Germinal center (tissue), 1 donor: ENCODE measurements around the gene KL.
A peak's percentile ranks its signal among the peaks of the same experiment; 100 is the strongest.

Source experiments
- DNase-seq: peaks from one replicate; pipeline ENCODE4 v3.0.0; 2012; ENCODE audit warnings: mixed read lengths, low spot score

The KL gene

DNA sequence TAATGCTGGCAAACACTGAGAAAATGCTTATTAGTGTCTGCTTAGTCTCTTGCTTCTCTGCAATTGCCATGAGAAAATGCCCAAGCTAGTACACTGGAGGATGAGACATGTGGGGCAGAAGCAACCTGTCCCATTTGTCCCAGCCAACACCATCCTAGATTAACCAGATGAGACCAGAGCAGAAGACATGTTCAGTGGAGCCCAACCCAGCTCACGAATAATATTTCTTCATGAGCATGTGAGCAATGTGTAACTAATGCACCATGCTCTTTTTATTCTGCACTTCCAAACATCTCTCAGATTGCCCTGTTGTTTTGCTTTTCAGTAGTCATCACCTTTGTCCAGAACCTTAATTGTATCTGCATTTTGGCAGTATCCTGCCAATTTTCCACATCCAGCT, 21.4 kb downstream of the KL start:
- DNase-seq = no peak

DNA sequence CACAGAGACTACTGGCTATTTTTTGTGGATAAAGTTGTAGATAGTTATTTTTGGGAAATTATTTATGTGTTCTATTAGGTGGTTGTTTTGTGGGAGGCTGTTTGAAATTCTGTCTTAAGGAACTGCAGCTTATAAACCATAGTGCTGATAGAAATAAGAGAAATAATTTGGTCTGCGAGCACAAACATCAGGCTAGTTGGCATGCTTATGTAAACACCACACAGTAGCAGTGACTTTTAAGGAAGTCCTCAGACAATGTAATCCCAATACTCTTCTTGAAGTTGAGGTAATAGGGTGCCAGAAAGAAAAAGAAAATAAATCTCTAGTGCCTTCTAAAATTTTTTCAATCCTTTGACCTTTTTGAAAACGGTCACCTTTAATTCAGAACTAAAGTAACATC, 23.9 kb downstream of the KL start:
- no peak for DNase-seq

DNA sequence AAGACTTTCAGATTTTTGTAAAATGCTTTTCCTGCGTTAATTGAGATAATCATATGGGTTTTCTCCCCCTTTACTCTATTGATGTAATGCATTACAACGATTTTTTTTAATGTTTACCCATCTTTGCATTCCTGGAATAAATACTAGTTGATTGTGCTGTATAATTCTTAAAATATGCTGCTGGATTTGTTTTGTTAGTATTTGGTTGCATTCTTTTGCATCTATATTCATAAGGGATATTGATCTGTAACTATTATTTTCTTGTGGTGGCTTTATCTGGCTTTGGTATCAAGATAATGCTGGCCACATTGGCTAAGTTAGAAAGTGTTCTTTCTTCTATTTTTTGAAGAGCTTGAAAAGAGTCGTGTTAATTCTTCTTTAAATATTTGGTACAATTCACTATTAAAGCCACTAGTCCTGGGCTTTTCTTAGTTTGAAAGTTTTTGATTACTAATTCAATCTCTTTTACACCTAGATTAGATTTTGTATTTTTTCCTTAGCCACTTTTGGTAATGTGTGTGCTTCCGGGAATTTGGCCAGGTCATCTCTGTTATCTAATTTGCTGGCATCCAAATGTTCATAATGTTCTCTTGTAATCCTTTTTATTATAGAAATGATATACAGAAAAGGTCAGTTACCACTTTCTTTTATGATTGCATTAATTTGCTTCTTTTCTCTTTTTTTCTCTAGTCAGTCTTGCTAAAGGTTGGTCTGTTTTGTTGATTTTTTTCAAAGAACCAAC, 29.8 kb downstream of the KL start:
- no peak for DNase-seq

DNA sequence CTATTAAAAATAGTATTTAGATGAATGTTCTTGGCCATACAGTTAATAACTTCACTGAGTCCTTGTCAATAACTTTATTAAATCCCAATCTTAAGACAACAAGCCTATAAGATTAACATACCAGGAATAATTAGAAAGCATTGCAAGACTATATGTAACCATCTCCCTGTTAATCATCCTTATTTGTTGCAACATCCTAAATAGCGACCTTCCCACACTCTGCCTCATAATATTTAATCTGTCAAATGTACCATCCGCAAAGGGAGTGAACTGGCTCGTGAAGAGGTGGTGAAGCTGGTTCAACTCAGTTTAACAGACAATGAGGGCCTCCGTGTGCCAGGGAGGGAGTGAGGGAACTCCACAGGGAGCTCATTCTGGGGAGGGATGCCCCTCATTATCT, 33.9 kb downstream of the KL start:
- no peak for DNase-seq

DNA sequence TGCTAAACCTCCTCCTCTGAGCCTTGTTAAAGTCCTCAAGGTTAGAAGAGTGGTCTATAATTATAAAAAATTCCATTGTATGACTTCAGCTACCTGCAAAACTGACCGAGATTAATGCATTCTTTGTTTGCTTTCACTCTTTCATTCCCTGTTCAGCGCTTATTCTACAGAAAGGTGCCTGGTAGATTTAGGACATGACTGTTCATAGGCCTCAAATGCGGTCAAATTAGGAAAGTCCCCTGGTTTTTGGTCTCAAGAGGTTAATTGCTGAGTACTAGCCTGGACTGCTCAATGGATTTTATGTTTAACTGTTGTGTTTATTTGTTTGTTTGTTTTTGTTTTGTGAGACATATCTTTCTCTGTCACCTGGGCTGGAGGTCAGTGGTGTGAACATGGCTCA, 35.4 kb downstream of the KL start:
- no peak for DNase-seq

DNA sequence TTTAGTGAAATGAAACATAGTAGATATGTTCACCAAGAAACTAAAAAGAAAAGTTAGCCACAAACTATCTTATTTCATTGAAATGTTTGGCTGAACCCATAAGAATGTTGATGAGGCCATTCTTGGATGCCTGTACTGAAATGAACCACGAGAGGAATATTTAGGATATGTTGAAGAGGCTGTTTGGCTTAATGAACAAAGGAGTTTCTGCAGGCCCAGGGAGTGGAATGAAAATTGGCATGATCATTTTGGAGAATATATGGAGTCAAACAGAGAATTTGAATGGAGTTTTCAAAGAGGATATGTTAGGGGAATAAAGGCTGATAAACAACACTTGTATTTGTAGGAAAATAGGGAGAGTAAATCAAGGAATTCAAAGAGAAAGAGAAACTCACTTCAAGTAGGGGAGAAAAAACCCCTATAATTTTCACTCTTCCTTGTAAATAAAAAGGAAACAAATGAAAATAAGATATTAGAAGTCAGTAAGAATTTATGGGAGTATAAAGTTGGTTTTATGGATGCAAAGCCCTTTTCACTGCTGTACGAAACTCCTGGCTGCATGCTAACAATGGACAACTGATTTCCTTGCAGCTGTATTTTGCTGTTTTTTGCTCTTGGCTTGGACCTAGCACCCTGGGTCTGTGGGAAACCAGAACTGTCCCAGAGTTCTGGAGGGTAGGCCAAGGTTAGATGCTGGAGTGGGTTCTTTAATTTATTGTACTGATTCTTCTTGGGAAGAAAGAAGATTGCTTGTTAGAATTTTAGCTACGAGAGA, 36.5 kb downstream of the KL start:
- no peak for DNase-seq

DNA sequence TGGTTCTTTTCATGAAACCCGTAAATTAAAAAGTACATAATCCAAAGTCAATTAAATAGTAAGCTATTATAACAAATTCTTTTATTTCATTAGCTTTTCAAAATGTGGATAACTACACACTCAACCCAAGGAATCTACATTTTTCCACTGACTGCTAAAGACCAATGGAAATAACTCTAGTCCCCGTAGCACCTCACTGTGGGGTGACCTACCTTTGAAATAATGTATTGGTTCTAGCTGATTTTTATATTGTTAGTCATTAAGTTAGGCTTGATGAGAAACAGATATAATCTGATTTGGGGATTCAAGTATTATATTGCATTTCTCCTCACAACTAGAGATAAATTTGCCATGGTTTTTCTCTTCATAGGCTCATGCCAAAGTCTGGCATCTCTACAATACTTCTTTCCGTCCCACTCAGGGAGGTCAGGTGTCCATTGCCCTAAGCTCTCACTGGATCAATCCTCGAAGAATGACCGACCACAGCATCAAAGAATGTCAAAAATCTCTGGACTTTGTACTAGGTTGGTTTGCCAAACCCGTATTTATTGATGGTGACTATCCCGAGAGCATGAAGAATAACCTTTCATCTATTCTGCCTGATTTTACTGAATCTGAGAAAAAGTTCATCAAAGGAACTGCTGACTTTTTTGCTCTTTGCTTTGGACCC, 37.3 kb downstream of the KL start:
- DNase-seq = no peak

DNA sequence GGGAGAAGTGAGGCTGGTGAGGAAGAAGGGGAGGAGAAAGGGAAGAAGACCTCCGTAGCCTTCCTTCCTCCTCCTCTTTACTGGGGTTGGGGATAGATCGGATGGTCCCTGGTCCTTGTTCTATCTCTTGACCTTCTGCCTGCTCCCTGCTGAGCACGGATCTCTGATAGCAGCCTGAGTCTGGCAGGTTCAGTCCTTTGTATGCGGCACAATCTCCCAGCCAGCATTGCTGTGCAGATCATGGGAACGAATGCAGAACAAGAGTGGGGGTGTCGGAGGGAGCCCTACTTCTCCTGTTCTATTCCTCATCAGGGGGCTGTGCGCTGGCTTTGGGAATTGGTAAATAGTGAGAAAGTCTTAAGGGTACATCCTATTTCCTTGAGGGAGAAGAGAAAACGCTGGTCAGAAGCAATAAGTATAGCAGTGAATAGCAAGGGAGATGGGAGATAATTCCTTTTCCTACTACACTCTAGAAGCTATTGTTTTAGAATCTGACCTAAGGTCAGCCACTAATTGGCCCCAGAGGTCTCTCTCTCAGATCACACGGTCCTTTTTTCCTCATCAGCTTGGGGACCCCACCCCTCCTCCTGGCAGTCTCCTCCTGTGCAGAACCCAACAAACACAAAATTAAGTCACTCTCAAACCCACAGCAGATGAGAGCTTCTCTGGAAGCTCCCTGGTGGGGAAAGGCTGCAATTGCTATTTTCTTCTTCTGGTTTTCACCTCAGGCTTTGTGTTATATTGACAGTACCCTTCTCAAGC, 41.0 kb downstream of the KL start:
- peak; percentile 24 for DNase-seq

DNA sequence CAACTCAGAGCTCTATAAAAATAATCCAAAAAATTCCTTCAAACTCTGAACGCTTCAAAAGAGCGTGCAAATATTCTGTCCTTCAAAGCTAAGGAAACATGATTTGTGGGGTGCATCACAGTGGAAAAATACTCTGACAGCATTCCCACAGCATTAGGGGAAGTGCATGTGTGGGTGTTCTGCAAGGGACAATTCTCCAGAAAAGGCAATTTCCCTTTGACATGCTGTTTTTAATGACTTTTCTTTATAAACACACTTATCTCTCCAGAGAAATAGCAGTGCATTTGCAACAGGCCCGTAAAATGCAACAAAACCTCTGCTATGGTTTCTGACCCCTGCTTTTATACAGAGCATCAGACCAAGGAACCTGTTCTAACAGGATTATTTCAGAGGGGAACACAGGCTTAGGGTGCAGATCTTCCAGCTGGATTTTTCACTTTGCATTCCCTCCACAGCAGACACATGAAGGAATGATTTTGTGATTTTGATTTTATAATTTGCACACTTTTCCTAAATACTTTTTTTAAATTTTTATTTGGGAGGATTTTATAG, 42.6 kb downstream of the KL start:
- DNase-seq = no peak

DNA sequence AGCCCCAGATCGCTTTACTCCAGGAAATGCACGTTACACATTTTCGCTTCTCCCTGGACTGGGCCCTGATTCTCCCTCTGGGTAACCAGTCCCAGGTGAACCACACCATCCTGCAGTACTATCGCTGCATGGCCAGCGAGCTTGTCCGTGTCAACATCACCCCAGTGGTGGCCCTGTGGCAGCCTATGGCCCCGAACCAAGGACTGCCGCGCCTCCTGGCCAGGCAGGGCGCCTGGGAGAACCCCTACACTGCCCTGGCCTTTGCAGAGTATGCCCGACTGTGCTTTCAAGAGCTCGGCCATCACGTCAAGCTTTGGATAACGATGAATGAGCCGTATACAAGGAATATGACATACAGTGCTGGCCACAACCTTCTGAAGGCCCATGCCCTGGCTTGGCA, 44.6 kb downstream of the KL start:
- DNase-seq = no peak

DNA sequence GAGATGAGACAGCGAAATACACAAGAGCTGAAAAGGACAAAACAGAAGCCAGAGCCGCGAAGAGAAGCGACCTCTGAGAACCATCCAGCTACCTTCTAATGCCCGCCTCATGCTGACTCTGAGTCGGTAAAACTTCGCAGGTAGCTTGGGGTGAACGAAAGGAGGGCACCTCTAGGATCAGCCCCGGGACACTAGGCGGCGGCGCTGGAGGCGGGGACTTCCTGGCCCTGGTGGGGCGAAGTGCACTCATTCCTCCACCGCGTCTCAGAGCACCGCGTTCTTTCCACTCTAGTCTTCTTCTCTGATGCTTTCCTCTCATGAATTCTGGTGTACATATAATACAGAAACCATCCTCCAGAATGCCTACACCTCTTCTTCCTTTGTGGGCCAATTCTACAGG, 50.1 kb downstream of the KL start:
- DNase-seq = no peak

DNA sequence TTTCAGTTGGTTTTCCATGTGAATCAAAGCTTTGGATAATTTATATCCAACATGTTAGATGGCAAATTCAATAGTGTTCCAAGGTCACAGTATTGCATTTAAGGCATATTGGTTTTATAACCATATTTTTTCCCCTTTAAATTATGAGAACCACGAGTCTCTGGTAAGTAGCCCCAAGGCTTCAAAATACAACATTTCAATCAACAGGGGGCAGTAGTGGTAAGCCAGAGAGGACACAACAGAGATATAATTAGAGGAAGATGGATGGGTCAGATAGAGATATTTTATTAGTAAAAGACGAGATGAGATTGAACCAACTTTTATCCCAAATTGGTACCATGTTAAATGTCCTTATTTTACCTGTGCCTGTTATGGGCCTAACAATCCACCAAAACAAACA, 53.1 kb downstream of the KL start:
- peak; percentile 43 for DNase-seq

DNA sequence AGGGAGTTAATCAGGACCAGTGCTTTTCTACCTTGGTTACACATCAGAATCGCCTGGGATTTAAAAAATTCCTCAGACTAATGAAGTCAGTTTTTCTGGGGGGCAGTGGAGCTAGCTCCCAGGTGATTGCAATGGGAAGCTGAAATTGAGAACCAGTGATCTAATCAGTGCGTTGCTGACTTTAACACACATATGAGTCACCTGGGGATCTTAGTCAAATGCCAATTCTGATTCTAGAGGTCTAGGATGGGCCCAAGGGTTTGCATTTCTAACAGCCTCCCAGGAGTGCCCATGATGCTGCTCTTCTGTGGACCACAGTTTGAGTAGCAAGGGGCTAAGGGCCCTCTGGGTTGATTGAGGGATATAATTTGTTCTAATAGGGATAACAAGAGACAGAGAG, 54.5 kb downstream of the KL start:
- no peak for DNase-seq

DNA sequence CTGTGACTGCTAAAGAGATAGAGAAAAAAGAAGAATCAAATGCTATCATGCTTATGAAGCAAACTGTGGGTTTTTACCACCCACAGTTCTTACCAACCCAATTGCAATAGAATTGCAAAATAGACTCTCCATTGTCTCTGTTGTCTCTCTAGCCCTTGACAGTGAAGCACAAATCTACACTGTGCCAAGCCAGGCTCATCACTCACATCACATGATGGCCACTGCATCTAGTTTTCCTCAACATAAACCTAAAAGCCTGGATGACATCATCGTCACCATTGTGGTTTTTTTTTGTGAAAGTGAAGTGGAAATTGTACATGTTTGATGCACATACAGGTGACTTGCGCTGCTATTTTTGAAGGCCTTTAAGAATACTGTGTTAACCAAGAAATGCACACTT, 56.1 kb downstream of the KL start:
- DNase-seq = no peak

DNA sequence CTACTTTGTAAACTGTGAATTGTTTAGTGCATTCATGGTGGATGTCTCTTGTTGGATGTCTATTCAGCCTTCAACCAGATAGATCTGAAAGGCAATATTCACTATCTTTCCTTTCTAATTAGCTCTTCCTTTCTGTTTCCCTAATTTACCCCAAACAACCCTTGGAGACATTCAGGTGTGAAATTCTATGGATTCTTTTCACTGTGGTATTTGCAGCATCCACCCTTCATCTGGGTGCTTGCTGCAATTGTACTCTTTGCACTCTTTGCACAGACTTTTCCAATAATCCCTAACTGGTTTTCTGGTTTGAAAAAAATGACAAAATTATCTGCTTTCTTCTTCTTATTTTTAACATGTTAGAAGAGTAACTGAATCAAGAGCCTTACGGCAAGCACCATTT, 56.5 kb downstream of the KL start:
- no peak for DNase-seq

DNA sequence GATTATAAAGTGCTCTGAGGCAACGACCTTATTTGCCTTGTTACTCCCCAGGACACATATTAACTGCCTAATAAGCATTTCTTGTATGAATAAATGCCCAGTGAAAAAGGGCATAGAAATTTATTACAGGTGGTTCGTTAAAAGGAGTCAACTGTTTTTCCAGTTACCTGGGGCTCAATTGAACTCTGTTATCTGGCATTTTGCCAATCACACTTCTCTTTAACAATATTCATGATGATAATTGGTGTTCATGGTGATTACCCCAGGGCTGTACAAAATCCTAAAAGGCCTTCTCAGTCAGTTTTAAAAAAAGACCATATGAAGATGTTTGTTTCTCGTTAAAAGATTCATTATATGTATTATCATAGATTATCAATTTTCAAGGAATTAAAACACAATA, 57.1 kb downstream of the KL start:
- DNase-seq = no peak

DNA sequence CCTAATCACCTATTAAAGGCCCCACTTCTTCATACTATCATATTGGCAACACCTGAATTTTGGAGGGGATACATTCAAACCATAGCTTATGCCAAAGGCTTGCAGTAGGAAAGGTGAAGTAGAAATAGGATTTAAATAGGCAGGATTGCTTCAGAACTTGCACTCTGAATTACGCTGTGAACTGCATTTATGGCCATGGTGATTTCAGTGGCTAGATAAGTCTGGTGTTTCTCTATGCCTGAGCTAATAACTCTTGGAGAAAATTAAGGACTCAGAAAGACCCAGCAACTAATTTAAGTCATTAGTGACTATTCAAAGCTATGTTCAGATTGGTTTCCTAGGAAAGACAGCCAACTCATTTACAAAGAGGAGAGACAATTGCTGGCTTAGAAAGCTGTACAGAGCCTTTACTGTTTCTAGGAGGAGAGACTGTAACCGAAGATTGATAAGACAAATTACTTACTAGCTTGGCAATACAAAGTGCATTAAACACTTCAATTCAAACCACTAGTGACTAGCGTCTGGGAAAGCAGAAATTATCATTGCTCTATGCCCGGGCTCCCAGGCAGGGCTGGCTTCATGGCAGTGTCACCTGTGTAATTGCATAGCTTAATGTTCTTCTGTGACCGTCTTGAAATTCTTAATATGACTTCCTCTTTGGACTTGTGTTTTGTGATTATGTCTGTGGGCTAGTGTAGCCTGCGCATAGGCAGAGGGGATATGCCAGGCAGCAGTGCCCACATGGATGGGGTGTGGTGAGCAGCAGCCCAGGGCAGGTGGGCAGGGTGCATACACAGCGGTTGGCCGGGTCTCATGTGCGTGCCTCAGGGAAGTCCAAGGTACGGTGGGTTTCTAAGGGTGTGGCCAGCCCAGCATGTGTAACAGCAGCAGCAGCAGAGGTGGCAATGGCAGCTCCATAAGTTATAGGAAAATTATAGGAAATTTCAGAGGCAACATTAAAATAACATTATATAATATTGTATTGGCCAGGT, 60.1 kb downstream of the KL start:
- DNase-seq = no peak

DNA sequence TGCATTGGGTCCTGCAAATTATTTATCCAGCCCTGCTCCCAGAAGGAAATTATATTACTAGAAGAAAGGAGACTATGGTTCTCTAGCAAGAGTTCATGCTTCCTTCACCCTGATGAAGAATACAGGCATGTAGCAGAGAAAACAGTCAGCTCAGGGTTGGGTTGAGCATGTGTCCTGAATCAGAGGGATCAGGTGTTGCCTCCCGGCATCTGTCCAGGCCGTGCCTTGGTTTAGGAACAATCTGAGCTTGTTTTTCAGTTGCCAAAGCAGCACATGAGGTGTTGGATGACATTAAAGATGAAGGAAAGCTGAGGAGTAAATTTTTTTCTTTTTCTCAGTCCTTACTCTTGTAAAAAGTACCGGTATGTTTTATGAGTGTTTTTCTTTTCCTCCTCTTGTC, 62.0 kb downstream of the KL start:
- no peak for DNase-seq

DNA sequence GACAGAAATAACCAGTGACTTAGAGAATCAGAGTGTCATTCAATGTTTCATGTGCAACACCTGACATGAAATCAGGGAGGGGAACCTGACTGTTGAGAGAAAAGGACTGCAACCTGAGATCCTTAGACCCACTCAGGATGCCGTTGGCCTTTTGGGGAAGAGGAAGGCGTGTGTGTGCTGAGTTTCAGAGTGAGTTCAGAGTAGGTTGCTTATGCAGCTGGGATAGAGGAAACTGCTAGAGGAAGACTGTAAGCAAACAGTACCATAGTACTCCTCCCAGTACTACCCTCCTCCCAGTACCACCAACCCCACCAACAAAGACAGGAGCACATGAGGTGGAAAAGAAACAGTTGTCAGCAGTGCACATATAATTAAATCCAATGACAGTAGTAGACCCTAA, 63.7 kb downstream of the KL start:
- no peak for DNase-seq

DNA sequence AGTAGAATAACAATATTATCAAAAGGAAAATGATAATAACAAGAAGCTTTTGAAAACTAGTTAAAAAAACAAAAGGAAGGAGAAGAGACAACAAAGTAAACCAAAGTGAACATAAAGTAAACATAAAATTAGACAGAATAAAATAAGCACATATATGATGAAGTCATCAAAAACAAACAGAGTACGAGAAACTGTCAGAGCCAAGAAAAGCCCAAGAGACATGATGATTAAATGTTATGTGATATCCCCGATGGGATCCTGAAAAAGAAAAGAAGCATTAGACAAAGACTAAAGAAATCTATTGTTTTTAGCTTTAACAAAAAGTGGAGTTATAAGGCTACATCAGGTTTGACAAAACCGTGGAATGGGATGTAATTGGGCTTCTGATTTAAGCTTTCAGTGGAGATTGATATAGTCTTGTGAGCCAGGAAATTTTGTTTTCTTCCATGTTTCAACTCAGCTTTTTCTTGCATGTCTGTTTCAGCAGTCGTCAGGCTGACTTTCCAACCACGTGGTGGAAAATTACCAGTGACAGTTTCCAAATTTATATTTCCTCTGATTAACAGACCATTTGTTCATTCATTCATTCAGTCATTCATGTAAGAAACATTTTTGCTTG, 64.9 kb downstream of the KL start:
- DNase-seq = no peak

DNA sequence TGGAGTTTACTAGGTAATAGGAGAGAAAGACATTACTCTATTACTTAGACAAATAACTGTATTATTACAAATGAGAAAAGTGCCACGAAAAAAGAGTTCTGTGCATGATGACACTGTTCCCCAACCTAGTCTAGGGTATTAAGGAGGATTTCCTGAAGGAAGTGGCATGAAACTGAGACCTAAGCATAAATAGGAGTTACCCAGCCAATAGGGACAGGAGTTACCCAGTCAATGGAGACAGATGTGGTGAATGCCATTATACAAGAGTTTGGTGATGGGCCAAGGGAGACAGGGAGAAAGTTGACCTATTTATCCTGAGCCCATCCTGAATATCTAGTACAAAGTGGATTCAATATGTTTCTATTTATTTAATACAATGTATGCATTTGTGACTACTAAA, 65.4 kb downstream of the KL start:
- DNase-seq = no peak
